Right ventricle myocardium inferior (tissue), 1 donor: ENCODE data around the gene ADI1. TPM values are rescaled to one million over a fixed set of nuclear protein-coding genes. Genes with fewer than 3 reads are reported as not detected.

Experiments
- total RNA-seq: library from RNA; stranded (reverse); fragmentation: NEBNext Ultra II Directional; extraction: Animal tissue kit (Norgen Biotek cat#: 25700); gene quantifications from one replicate; pipeline ENCODE4 v1.2.1, GENCODE V29; 2021
- donor health status: DM: no; HTN: yes; CAD: no; lungs with severe emphysema.

Gene ADI1
- total RNA-seq, 1 donor from 2014 or later: 160 TPM

Other genes starting within 250 kb of the ADI1 start
- 10.2 TPM for gene EIPR1, start 141.7 kb downstream of the ADI1 start, total RNA-seq
- gene TRAPPC12, start 139.8 kb downstream of the ADI1 start, total RNA-seq: 110 TPM
- gene RNASEH1, start 38.8 kb upstream of the ADI1 start, total RNA-seq: 20.9 TPM
- 657 TPM for gene RPS7, start 55.7 kb upstream of the ADI1 start, total RNA-seq
- gene COLEC11, start 75.6 kb upstream of the ADI1 start, total RNA-seq: 1.9 TPM
- gene ALLC, start 138.7 kb upstream of the ADI1 start, total RNA-seq: not detected
- gene DCDC2C, start 184.0 kb upstream of the ADI1 start, total RNA-seq: not detected